Ovary (tissue), 9 donors: ENCODE data around the gene TCERG1L. TPM values are rescaled to one million over a fixed set of nuclear protein-coding genes. Genes with fewer than 3 reads are reported as not detected.

Experiments
- DNase-seq, 5 donors: peaks; one replicate each; pipeline ENCODE4 v3.0.0-alpha.2; 2019 to 2020
- H3K27ac ChIP-seq, 2 donors: fragments of 200-600 bp; one replicate each; pipeline versions ENCODE4 v1.5.1 to v1.8.0; 2019 to 2022
- H3K27me3 ChIP-seq: fragments of 200-600 bp; one replicate; pipeline ENCODE4 v1.8.0; 2022
- H3K36me3 ChIP-seq: fragments of 200-600 bp; sonication (generic); one replicate; pipeline ENCODE4 v1.5.1; 2019
- H3K4me1 ChIP-seq: one replicate; pipeline ENCODE4 v1.8.1; 2013; ENCODE audit warnings: mild to moderate bottlenecking, moderate library complexity; ENCODE audit not compliant: insufficient read depth
- H3K4me3 ChIP-seq: fragments of 200-600 bp; sonication (generic); one replicate; pipeline ENCODE4 v1.5.1; 2017
- H3K9me3 ChIP-seq, 2 donors: fragments of 200-600 bp in 1 of 2; sonication (generic) in 1 of 2; one replicate each; pipeline versions ENCODE4 v1.5.1 to v1.8.1; 2013 to 2019; ENCODE audit warnings: mild to moderate bottlenecking in 1 of 2, moderate library complexity in 1 of 2
- CTCF ChIP-seq, 3 donors: fragments of 450-650 bp in 2 of 3; fragments of 200-600 bp in 1 of 3; IDR thresholded peaks; one replicate each; pipeline versions ENCODE4 v1.5.1 to v1.8.0; 2016 to 2022; ENCODE audit warnings: antibody characterized with exemption in 3 of 3, mild to moderate bottlenecking in 1 of 3
- EP300 ChIP-seq: sonication (generic); formaldehyde crosslinking; IDR thresholded peaks from one replicate; pipeline ENCODE4 v1.6.1; 2017; ENCODE audit warnings: antibody characterized with exemption
- POLR2A ChIP-seq: fragments of 450-650 bp; IDR thresholded peaks from one replicate; pipeline ENCODE4 v1.6.1; 2017; ENCODE audit warnings: antibody characterized with exemption, mild to moderate bottlenecking, moderate library complexity
- WGBS, 3 donors: extraction: QIAGEN DNeasy Blood & Tissue Kit in 1 of 3; methylation state at CpG; one replicate each; pipeline versions ENCODE4 v1.1.5 to v1.1.7; 2013 to 2017; 5-methylcytosine and 5-hydroxymethylcytosine counted together
- intact Hi-C, 4 donors: fragments of 100-400 bp; cut with DNase I; formaldehyde crosslinking; loops; one replicate each; pipeline versions ENCODE4 v1.11.0 to v1.15.1; 2022 to 2023
- polyA plus RNA-seq, 2 donors: library from polyadenylated mRNA; stranded (reverse); fragments of 200-250 nt in 1 of 2; fragments of 350-450 nt in 1 of 2; fragmentation: Illumina TruSeq in 1 of 2; extraction: RNeasy Lipid Tissue Mini Kit (QIAGEN cat#74804) in 1 of 2; gene quantifications; one replicate each; pipeline ENCODE4 v1.2.3, GENCODE V29; 2013 to 2014
- total RNA-seq, 7 donors: library from RNA; depleted of rRNA in 2 of 7; stranded (reverse); fragments of >200 nt in 2 of 7; fragmentation: NEBNext Ultra II Directional in 3 of 7; extraction: Animal tissue kit (Norgen Biotek cat#: 25700) in 3 of 7; gene quantifications; one replicate each; pipeline versions ENCODE4 v1.1.0 to v1.2.4, GENCODE V29; 2016 to 2023
- donor health status: DM: no; HTN: no; CAD: no; lungs with moderate emphysema.
- donor health status: DM: no; HTN: no; CAD: no.
- donor health status: Bipolar disorder and iron deficiency.
- donor health status: DM: yes; HTN: yes; CAD: no.
- donor health status: DM: no; HTN: no; CAD: no.
- donor health status: DM: yes; HTN: yes; CAD: no.

The TCERG1L gene
- total and polyA plus RNA-seq, 9 donors, result 1.1 to 8.0 (median 1.8) TPM

DNA sequence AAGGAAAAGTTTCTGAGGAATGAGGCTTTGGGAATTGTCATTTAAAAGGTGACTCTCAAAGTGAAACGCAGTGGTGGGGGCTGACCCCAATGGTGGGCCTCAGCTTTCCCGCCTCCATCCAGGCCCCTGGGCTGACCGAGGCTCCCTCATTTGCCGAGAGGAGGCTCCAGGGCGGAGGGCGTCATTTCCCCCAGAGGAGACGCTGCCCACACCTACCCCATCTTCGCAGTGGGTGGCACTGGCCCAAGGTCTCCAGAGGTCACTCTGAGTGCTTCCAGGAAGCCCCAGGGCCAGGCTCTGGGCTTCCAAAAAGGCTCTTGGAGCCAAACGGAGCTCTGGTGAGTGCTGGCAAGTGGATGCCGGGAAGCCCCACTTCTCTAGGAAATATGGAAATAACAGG, 38.0 kb downstream of the TCERG1L start:
- no peak for DNase-seq
- WGBS, 3 donors, result 83 to 89% (median 88%) methylated on average over 10 of the region's 10 CpGs
- no peak for TF ChIP-seq POLR2A
- no peak for TF ChIP-seq EP300
- no peak for TF ChIP-seq CTCF (IDR thresholded peaks at IDR 0.05)
- Histone ChIP-seq H3K27me3 (no peaks in the 10 kb centered on the region), H3K27ac (no peak overlapping the region), H3K9me3 (no peaks in the 10 kb centered on the region), H3K4me1 (peaks cover 15% of the 10 kb centered on the region), H3K36me3 (no peaks in the 10 kb centered on the region), H3K4me3 (no peak overlapping the region)
- intact Hi-C loops, result no loop called here

DNA sequence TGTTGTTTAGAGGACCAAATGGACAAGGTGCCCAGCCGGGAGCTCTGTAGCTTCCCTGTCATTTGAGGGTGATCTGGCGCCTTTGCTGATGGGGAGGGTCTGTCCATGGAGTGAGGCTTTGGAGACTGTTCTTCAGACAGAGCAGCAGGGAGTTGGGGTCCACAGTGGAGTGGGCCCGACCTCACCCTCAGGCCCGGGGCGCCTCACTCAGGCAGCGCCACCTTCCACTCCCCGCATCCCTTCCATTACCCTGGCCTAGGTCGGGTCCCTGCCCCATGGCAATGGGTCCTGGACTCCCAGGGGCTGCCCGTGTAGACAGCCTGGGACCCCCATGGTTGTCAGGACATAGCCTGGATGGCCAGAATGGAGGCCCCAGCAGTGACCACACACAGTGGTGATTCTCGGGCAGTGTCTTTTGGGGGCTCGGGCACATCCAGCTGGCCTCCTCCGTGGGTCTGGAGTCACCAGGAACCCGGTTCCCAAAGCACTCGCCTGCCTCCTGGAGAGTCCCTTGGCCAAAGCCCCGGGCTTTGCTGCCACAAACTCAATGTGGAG, 38.5 kb downstream of the TCERG1L start:
- no peaks in the 10 kb centered on the region for H3K27me3 ChIP-seq
- TF ChIP-seq CTCF (IDR thresholded peaks at IDR 0.05), result no peak
- no peak for TF ChIP-seq POLR2A
- no peak for TF ChIP-seq EP300
- no peak overlapping the region for H3K4me3 ChIP-seq
- H3K27ac ChIP-seq, result no peak overlapping the region
- peaks cover 15% of the 10 kb centered on the region for H3K4me1 ChIP-seq
- 87 to 92% (median 89%) methylated on average over 12 to 15 of the region's 15 CpGs for WGBS, 3 donors
- intact Hi-C loops, result no loop called here
- H3K9me3 ChIP-seq, result no peaks in the 10 kb centered on the region
- no peak for DNase-seq
- no peaks in the 10 kb centered on the region for H3K36me3 ChIP-seq

DNA sequence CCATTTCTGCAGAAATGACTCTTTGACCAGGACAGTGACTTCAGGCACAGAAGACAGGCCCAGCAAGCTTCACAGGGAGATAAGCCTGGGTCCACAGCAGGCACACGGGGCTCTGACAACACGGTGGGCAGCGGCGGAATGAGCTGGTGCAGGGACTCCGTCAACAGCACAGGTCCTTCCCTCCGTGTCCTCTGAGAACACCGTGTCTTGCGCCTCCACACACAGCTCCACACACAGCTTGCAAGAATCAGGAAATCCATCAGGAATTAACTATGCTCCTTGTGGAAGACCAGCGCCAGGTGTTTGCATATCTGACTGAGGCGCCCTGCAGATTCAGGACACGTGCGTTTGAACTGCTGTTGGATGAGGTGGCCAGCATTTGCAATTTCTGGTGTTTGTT, 39.6 kb downstream of the TCERG1L start:
- 84 to 91% (median 87%) methylated on average over 12 of the region's 12 CpGs for WGBS, 3 donors
- Histone ChIP-seq H3K4me3 (no peak overlapping the region), H3K27ac (no peak overlapping the region), H3K4me1 (peaks cover 15% of the 10 kb centered on the region), H3K27me3 (no peaks in the 10 kb centered on the region), H3K9me3 (no peaks in the 10 kb centered on the region), H3K36me3 (no peaks in the 10 kb centered on the region)
- intact Hi-C loops, result no loop called here
- DNase-seq, result no peak
- TF ChIP-seq EP300 (no peak), CTCF (IDR thresholded peaks at IDR 0.05) (no peak), POLR2A (no peak)

- TF ChIP-seq POLR2A (no peak), EP300 (no peak), CTCF (IDR thresholded peaks at IDR 0.05) (no peak)
- H3K4me1 ChIP-seq, result peaks cover 15% of the 10 kb centered on the region
- no peak overlapping the region for H3K4me3 ChIP-seq
- intact Hi-C loops, result no loop called here
- H3K27me3 ChIP-seq, result no peaks in the 10 kb centered on the region
- no peaks in the 10 kb centered on the region for H3K36me3 ChIP-seq
- DNase-seq, result no peak
- H3K27ac ChIP-seq, result no peak overlapping the region
- no peaks in the 10 kb centered on the region for H3K9me3 ChIP-seq
- 50 to 60% (median 53%) methylated on average over 13 of the region's 13 CpGs for WGBS, 3 donors
These were observed 40.2 kb downstream of the TCERG1L start for GRCh38 chr10:131271195-131271880.
